Islet of Langerhans (tissue), 1 donor: Measurements from ENCODE around the gene LGALS3BP.

Experiments
- FAIRE-seq: peaks from one replicate; lab custom pipeline; 2011; peaks lifted over from hg19 to GRCh38; lab: Jason Lieb, UNC

LGALS3BP gene

DNA sequence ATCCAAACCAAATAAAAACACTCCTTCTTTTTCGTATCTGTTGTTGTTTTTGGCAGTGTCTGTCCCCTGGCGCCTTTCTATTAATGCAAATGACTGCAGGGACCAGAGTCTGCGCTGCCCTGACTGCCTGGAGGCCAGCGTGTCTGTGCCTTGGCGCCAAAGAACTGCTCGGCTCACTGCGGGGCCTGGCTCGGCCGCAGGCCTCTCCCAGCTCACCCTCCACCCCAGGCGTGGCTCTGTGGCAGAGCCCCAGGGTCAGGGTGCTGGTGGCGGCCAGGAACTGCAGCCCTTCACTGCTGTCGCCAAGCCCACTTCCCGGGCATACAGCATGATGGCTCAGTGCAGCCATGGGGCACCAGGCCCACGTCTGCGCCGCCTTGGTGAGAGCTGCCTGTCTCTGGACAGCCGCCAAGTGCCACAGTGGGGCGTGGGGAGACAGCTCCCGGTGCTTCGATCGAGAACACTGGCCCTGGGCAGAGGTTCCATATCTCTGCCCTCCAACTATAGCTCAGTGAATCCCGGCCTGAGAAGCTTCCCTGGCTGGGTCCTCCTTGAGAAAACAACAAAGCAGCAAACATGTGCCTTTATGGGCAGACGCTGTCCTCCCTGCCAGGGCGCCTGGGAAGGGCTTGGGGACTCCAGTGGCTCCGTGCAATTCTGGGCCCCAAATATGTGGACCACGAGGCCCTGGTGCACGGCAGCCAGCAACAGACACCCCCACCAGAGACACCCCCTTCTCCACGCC is 18.8 kb upstream of the LGALS3BP start:
- no peak for FAIRE-seq

DNA sequence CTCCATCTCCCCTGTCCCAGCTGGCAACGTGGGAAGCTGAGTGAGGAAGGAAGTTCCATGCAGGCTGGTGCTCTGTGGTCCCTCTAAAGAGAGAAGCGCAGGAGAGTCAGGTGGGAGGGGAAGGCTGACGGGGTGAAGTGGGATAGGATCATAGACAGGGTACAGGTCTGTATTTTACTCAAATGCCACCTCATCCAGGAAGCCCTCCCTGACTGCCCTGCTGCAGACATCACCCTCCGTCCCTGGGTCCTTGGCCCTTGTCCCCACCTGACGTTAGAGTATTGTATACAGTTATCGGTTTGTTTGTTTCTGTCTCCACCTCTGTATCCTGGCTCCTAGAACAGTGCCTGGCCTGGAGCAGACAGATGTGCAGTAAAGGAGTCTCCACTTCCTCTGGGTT is 18.2 kb upstream of the LGALS3BP start:
- no peak for FAIRE-seq

GRCh38 chr17:78997231-78997741 is 17.6 kb upstream of the LGALS3BP start:
- FAIRE-seq = no peak

DNA sequence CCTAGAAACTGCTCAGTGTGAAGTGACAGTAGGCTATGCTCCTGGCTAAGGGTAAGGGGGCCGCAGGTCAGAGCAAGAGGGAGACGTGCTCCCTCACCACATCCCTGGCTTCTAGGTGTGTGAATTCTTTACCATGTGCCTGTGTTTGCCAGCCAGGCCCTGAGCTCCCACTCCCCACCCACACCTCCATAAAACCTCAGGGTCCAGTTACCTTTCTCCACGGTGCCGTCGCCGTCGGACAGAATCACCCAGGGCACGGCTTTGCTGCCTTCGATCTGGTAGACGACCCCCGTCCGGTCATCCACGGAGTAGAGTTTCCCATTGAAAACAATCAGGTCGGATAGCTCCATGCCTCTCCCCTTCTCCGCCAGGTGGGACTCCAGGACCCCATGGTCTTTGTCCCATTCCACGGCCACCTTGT is 17.1 kb upstream of the LGALS3BP start:
- no peak for FAIRE-seq

DNA sequence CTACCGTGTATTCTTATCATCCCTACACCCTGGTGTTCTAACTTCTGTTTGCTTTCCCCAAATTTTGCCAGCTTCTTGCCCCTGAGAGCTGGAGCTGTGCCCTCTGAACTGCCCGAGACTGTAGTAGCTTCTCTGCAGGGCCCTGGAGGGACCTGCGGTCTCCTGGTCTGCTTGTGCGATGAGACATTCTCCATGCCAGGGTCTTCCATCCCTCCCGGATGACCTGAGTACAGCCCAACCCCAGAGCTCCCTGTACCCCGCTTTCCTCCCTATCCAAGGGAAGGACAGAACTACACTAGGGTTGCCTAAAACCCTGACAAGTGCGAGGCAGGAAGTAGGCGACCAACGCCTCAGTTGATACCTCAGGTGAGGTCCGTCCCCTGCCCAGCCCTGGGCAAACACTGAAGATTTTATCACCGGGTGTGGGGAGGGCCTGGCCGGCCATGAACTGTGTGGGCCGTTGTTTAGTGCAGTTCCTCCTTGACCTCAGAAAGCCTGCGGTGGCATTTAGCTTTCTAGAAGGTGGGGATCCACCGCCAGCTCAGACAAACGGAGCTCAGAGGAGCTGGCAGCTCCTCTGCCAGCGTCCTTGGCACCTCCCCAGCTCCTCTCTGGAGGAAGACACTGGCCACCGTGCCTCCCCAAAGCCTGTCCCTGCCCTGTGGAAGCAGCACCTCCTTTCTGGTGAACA is 16.2 kb upstream of the LGALS3BP start:
- no peak for FAIRE-seq

GRCh38 chr17:78995022-78995760 is 15.5 kb upstream of the LGALS3BP start:
- FAIRE-seq = no peak

DNA sequence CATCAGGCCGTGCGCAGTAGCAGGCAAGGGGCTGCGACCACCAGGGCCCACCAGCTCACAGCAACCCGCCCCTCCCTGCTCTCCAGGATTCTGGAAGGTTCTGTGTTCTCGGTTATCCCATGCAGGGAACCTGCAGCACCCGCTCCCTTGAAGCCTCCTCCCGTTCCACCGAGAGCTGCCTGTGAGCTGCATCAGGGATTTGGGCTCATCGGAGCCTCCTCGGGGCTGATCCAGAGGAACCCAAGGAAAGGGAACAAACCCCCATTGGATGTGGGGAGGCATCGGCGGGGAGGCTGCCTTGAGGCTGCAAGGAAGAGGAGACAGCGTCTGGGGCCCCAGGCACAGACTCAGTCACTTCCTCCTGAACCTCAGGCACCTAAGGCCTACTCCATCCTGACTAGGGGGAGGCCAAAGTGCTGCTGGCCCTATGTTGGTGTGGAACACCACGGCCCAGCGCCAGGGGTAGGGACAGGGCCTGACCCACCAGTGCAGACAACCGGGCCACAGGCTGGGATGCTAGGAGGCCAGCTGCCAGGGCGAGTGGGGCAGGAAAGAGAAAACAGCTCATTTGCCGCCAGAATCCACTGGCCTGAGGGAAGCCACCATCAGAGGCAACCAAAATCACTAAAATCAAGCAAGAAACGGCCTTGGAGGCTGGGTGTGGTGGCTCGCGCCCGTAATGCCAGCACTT is 14.4 kb upstream of the LGALS3BP start:
- no peak for FAIRE-seq

DNA sequence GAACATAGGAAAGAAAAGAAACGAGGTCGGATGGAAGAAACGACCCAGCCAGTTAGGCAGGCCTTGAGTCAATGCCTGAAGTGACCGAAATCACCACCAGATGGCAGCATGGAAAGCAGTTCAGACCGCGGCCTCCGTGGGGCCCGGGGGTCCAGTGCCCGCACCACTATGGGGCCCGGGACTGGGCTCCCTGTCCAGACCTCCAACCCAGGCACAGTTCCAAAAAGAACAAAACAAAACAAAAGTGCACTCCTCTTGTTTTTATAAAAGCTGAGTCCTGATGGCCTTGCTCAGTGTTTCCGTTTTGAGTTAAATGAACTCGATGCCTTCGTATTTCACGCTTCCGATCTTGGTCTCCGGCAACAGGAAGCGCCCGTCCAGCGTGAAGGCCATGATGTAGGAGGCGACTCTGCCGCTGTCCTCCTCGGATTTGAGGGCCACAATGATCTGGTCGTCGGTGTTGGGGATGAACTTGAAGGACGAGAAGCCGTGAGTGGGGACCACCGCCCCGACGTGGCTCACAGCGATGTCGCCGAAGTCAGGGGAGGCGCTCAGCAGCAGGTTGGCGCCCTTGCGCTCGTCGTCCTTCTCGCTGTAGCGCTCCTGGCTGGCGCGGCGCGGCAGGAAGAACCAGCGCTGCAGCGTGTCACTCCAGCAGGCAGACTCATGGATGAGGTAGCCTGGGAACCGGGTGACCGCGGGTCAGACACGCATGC is 13.7 kb upstream of the LGALS3BP start:
- FAIRE-seq = no peak

DNA sequence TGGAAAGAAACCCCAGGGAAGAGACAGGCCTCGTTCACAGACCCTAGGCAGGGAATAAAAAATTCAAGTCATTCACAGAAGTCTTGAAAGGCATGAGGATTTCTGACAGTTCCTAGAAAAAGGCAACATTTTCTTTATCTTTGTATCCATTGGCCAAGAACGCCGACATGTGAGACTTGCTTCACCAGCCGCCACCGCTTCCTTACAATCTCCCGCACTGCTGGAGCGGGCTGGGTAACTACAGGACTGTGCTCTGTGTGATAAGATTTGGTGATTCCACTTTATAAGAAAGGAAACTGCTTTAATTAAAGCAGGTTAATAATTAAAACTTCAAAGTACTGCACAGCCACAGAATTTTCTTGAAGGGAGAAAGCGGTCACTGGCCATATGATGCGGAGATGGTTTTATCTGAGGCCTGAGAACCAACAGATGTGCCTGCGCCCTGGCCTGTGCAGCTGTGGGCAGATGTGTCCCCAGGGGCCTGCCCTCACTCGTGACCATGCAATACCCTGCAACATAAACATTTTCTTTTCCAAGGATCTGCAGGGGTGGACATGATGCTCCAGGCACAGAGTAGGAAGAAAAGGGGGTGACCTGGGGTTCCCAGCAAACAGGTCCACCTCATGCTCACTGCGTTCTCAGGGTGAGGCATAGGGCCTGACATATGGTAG is 13.0 kb upstream of the LGALS3BP start:
- no peak for FAIRE-seq

DNA sequence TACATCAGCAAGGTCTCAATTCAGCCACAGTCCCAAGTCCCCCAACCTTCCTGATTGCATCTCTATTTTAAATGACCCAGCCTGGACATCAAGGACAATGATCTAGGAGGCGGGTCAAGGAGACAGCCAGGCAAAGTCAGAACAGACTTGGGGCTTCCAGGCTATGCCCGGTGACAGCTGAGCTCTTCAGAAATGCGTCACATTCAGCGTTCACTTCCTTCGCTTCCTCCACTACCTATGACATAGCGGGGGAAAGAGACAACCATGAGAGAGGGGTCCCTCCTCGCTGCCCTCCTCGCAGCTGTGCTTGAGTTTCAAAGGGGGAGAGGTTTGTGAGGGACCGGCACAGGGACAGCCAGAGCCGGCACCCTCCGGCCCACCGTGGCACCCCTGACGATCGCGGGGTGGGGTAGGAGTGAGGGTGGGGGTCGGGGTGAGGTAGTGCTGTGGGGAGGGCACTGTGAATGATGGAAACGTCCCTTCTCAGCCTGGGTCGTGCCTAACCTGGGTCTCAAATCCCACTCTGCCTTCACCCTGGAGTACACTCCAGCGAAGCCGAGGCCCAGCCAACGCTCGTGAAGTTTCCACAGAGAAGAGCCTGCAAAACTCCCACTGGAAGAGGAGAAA is 12.3 kb upstream of the LGALS3BP start:
- FAIRE-seq = no peak

DNA sequence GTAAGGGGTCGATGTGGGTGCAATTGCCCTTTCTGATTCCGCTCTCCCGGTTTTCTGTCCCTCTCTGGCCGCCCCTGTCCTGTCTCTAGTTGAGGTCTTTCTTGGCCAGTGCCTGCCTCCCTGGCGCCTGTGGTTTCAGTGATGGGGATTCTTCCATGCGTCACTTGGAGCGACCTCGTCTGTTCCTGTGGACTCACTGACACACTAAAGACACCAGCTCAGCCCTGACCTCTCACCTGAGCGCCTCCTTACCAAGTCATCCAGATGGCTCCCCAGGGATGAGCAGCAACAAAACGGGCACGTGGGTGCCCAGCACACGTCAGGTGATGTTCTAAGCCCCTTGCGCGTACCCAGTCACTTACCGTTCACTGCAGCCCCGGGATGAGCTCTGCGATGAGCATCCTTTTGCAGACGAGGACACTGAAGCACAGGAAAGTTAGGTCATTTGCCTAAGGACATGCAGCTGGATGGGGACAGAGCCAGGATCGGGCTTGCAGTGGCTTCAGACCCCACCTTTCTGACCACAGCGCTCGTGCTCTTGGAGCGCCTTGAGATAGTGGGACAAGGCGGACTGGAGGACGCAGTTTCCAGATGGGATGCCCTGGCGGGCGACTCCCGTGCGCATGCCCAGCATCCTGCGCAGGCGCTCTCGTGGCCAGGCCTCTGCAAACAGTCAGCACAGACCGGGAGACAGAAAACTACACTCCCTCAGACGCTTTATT is 11.5 kb upstream of the LGALS3BP start:
- FAIRE-seq = no peak

DNA sequence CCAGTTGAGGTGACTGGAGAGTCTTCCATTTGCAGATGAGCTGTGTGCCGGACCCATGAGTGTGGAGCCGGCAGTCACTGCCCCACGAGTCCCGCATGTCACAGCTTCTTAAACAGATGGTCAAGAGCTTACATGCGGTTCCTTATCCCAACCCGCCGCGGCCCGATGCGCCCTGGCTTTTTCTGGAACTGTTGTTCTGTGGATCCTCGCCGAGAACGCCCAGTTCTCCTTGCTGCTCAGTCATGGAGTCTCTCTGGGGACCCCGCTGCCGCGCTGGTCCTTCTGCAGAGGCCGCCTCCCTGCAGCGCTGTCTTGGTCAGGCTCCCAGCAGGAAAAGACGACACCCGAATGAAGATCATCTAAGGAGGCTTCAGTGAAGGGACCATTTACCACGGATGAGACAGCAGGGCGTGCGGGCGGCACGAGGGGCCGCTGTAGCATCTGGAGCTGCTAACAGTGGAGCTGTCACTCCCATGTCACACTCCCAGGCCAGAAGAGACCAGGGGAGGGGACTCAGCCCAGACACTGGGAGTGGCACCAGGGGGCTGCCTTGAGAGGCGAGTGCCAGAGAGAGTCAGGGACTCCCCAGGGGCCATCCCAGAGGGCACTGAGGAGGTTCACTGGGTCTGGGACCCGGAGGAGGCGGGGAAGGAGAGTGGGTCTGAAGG is 10.8 kb upstream of the LGALS3BP start:
- no peak for FAIRE-seq

DNA sequence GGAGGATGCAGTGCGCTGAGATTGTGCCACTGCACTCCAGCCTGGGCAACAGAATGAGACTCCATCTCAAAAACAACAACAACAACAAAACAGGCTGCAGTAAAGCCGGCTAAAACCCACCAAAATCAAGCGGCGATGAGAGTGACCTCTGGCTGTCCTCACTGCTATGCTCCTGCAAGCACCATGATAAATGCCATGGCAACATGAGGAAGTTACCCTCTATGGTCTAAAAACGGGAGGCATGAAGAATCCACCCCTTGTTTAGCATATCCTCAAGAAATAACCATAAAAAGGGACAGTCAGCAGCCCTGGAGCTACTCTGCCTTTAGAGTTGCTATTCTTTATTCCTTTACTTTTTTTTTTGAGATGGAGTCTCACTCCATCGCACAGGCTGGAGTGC is 8.4 kb upstream of the LGALS3BP start:
- FAIRE-seq = no peak

DNA sequence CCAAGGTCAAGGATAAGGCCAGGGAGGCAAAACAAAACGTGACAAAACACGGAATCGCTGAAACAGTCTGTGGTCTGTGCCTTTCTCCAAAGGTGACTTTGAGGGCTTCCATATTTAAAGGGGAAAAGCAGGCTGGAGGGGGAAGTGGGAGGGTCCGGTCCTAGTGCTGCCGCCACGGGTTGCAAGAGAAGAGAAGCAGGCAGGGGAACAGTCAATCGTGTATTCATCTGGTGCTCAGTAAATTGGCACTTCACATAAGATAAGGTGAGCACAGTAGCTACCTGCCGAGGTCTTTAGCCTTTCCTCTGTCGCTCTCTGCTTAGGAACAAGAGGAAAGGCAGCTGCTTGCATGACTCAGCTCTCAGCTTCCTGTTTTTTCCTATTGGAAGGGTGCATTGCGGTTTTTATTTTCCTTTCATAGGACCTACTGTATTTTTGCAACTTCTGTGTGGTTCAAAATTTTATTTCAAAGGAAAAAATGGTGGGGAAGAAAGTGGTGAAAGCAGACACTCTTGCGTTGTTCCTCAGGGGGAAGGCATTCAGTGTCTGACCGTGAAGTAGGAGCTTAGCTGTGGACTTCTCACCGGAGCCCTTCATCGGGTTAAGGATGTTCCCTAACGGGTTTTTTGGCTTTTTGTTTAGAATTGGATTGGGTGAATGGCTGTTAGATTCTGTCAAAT is 7.1 kb upstream of the LGALS3BP start:
- FAIRE-seq = no peak

DNA sequence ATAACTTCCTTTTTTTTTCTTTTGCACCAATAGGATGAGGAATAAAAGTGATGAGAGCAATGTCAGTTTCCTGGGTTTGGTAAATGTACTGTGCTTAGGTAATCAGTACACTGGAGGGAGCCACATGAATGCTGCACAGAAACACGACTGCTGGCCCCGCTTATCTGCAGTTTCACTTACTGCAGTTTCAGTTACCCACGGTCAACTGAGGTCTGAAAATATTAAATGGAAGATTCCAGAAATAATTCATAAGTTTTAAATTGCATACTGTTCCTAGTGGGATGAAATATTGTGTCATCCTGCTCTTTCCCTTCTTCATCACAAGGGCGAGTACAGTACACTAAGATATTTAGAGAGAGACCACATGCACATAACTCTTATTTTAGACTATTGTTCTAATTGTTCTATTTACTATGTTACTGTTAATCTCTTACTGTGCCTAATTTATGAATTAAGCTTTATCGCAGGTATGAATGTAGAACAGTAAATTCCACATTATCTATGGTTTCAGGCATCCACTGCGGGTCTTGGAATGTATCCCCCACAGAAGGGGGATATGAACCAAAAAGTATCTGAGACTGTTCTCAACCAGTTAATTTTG is 6.4 kb upstream of the LGALS3BP start:
- no peak for FAIRE-seq

- FAIRE-seq = no peak
Measured at GRCh38 chr17:78985395-78985794, 5.7 kb upstream of the LGALS3BP start.

- no peak for FAIRE-seq
Measured at GRCh38 chr17:78981010-78981888, 1.5 kb upstream of the LGALS3BP start.

GRCh38 chr17:78980624-78980972 is 875 bp upstream of the LGALS3BP start:
- no peak for FAIRE-seq
